WTC11 (cell line): ENCODE measurements around the gene PFDN1.

Experiments used
- CREB1 ChIP-seq: sonication (generic); formaldehyde crosslinking; IDR thresholded peaks from 2 replicates; pipeline ENCODE4 v1.8.0; 2023; ENCODE audit warnings: mild to moderate bottlenecking, missing genetic modification reagents
- E2F5 ChIP-seq: sonication (generic); formaldehyde crosslinking; IDR thresholded peaks from 2 replicates; pipeline ENCODE4 v1.8.1; 2022; ENCODE audit warnings: mild to moderate bottlenecking, moderate library complexity, missing genetic modification reagents
- EMX1 ChIP-seq: fragments of 250-450 bp; sonication (Bioruptor Pico); IDR thresholded peaks from 2 replicates; pipeline ENCODE4 v1.8.0; 2021; ENCODE audit warnings: mild to moderate bottlenecking
- ETV6 ChIP-seq: sonication (generic); formaldehyde crosslinking; IDR thresholded peaks from 2 replicates; pipeline ENCODE4 v1.8.1; 2022; ENCODE audit warnings: mild to moderate bottlenecking, missing genetic modification reagents
- MAX ChIP-seq: sonication (generic); formaldehyde crosslinking; IDR thresholded peaks from 2 replicates; pipeline ENCODE4 v1.8.0; 2022; ENCODE audit warnings: mild to moderate bottlenecking, missing genetic modification reagents
- NFYB ChIP-seq: sonication (generic); formaldehyde crosslinking; conservative IDR thresholded peaks from 2 replicates; pipeline ENCODE4 v1.8.0; 2022; ENCODE audit warnings: low read depth, missing genetic modification reagents
- NR3C1 ChIP-seq: sonication (generic); formaldehyde crosslinking; conservative IDR thresholded peaks from 2 replicates; pipeline ENCODE4 v1.8.1; 2023; ENCODE audit warnings: low read depth, mild to moderate bottlenecking, missing genetic modification reagents
- PRRX2 ChIP-seq: fragments of 250-450 bp; sonication (Bioruptor Pico); IDR thresholded peaks from 2 replicates; pipeline ENCODE4 v1.8.0; 2021; ENCODE audit warnings: mild to moderate bottlenecking
- SP1 ChIP-seq: sonication (generic); formaldehyde crosslinking; conservative IDR thresholded peaks from 2 replicates; pipeline ENCODE4 v1.8.1; 2022; ENCODE audit warnings: missing genetic modification reagents
- TF ChIP-seq, protein P1 (sequence below): fragments of 200-600 bp; IDR thresholded peaks from 2 replicates; pipeline ENCODE4 v1.8.0; 2022; ENCODE audit warnings: antibody characterized with exemption

- TF ChIP-seq MAX (CRISPR knock-in tag) (0 out of 2 replicates have a peak, but pooled peaks have one; percentile 17), PRRX2 (CRISPR knock-in tag) (no peak), E2F5 (no peak), NR3C1 (no peak), CREB1 (CRISPR knock-in tag) (no peak), SP1 (CRISPR knock-in tag) (no peak), NFYB (no peak), ETV6 (CRISPR knock-in tag) (no peak), EMX1 (CRISPR knock-in tag) (no peak)
- TF ChIP-seq, protein P1, sequence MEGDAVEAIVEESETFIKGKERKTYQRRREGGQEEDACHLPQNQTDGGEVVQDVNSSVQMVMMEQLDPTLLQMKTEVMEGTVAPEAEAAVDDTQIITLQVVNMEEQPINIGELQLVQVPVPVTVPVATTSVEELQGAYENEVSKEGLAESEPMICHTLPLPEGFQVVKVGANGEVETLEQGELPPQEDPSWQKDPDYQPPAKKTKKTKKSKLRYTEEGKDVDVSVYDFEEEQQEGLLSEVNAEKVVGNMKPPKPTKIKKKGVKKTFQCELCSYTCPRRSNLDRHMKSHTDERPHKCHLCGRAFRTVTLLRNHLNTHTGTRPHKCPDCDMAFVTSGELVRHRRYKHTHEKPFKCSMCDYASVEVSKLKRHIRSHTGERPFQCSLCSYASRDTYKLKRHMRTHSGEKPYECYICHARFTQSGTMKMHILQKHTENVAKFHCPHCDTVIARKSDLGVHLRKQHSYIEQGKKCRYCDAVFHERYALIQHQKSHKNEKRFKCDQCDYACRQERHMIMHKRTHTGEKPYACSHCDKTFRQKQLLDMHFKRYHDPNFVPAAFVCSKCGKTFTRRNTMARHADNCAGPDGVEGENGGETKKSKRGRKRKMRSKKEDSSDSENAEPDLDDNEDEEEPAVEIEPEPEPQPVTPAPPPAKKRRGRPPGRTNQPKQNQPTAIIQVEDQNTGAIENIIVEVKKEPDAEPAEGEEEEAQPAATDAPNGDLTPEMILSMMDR, result no peak
These were observed at the start of gene PFDN1 for GRCh38 chr5:140302786-140303639.
